Measurements from ENCODE around the gene CCDC152.

DNA sequence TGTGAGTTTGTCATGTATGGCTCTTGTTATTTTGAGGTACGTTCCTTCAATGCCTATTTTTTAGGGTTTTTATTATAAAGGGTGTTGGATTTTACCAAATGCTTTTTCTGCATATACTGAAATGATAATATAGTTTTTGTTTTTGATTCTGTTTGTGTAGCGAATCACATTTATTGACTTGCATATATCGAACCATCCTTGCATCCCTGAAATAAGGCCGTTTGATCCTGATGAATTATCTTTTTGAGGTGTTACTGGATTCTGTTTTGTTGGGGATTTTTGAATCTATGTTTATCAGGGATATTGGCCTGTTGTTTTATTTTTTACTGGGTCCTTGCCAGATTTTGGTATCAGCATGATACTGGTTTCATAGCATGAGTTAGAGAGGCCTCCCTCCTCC, 29.1 kb downstream of the CCDC152 start:
- TF ChIP-seq ZNF460 (CRISPR knock-in tag; IDR thresholded peaks at IDR 0.05; ENCODE audit: borderline replicate concordance) (no peak), ZKSCAN8 (CRISPR knock-in tag; IDR thresholded peaks at IDR 0.05; ENCODE audit: borderline replicate concordance) (no peak), EHMT2 (IDR thresholded peaks at IDR 0.05; ENCODE audit: borderline replicate concordance, low read depth, low read length) (no peak), ZNF180 (CRISPR knock-in tag; IDR thresholded peaks at IDR 0.05; ENCODE audit: borderline replicate concordance, low read depth) (no peak), CEBPB (IDR thresholded peaks at IDR 0.05; ENCODE audit: borderline replicate concordance, low read depth, low read length) (no peak), PAX8 (CRISPR knock-in tag; IDR thresholded peaks at IDR 0.05; ENCODE audit: borderline replicate concordance) (no peak), CHD2 (IDR thresholded peaks at IDR 0.05; ENCODE audit: low read depth, low read length) (no peak), YY1 (IDR thresholded peaks at IDR 0.05; ENCODE audit: insufficient read depth, insufficient replicate concordance, low read depth, low read length) (no peak)
- TF ChIP-seq, protein P1, sequence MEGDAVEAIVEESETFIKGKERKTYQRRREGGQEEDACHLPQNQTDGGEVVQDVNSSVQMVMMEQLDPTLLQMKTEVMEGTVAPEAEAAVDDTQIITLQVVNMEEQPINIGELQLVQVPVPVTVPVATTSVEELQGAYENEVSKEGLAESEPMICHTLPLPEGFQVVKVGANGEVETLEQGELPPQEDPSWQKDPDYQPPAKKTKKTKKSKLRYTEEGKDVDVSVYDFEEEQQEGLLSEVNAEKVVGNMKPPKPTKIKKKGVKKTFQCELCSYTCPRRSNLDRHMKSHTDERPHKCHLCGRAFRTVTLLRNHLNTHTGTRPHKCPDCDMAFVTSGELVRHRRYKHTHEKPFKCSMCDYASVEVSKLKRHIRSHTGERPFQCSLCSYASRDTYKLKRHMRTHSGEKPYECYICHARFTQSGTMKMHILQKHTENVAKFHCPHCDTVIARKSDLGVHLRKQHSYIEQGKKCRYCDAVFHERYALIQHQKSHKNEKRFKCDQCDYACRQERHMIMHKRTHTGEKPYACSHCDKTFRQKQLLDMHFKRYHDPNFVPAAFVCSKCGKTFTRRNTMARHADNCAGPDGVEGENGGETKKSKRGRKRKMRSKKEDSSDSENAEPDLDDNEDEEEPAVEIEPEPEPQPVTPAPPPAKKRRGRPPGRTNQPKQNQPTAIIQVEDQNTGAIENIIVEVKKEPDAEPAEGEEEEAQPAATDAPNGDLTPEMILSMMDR (CRISPR knock-in tag; IDR thresholded peaks at IDR 0.05), result no peak
- TF ChIP-seq, protein P2, sequence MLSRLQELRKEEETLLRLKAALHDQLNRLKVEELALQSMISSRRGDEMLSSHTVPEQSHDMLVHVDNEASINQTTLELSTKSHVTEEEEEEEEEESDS (CRISPR knock-in tag; IDR thresholded peaks at IDR 0.05; ENCODE audit: borderline replicate concordance), result no peak

Data from HepG2 (cell line).